Fibroblast of lung (primary cell): ENCODE data around the gene PGD.

Experiments
- EZH2 ChIP-seq: IDR thresholded peaks from 2 replicates; pipeline ENCODE4 v1.5.1; 2012; ENCODE audit warnings: low read length, control low read depth, mild to moderate bottlenecking; ENCODE audit errors: missing control alignments
- TF ChIP-seq, protein P1 (sequence below), 2 donors: IDR thresholded peaks in 1 of 2; conservative IDR thresholded peaks in 1 of 2; 1 replicate in 1 of 2; 2 replicates in 1 of 2; pipeline ENCODE4 v1.5.1; 2011 to 2012; ENCODE audit warnings: low read length in 2 of 2, control low read depth in 1 of 2, inconsistent platforms in 1 of 2, low read depth in 1 of 2, mild to moderate bottlenecking in 1 of 2

DNA sequence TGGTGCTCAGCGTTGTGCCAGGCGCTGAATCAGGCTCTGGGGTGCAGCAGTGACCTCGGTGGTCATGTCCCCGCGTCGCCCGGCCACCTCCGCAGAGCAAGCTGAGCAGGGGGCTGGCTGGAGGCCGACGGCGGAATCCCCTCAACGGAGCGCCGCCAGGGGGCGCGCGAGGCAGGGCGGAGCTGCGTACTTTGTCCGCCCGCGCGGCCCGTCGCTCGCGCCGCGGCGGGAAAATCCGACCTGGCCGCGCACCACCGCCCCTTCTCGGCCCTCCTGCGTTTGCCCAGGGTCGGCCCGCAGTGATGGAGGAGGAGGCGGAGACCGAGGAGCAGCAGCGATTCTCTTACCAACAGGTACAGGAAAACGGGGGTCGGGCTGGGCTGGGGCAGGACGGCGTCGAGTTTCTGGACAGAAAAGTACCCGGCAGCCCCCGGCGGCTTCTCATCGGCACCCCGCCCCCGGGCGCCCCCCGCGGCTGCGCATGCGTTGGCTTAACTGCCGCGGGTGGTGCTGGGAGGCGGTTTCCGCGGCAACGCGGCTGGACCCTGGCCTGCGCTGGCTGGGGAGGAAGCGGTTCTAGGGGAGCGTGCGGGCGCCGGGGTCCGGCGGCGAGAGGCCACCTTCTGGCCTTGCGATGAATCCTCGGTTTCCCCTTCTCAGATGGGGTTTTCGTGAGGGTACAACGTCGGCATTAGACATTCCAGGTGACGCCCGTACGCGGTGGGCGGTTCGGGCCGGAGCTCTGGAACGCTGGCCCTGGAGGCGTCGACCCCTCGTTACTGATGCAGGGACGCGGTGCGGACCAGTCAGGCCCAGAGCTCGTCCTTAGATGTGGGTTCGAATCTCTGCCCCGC lies 31.6 kb downstream of the PGD start, which contains the start of gene CENPS:
- TF ChIP-seq, protein P1, sequence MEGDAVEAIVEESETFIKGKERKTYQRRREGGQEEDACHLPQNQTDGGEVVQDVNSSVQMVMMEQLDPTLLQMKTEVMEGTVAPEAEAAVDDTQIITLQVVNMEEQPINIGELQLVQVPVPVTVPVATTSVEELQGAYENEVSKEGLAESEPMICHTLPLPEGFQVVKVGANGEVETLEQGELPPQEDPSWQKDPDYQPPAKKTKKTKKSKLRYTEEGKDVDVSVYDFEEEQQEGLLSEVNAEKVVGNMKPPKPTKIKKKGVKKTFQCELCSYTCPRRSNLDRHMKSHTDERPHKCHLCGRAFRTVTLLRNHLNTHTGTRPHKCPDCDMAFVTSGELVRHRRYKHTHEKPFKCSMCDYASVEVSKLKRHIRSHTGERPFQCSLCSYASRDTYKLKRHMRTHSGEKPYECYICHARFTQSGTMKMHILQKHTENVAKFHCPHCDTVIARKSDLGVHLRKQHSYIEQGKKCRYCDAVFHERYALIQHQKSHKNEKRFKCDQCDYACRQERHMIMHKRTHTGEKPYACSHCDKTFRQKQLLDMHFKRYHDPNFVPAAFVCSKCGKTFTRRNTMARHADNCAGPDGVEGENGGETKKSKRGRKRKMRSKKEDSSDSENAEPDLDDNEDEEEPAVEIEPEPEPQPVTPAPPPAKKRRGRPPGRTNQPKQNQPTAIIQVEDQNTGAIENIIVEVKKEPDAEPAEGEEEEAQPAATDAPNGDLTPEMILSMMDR (conservative IDR thresholded peaks at IDR 0.05 in 1 of 2, IDR thresholded peaks at IDR 0.05 in 1 of 2; ENCODE audit: low read depth in 1 of 2, low read length in 2 of 2), result peak; percentile 66 to 83
- no peak for TF ChIP-seq EZH2
